Activated naive CD8-positive, alpha-beta T cell treated with anti-CD3 and anti-CD28 coated beads, Interleukin-2, amount 50 U/mL, for 24 hours (primary cell): ENCODE data around the gene DENND5A.

Experiments
- ATAC-seq: fragments of 150-1000 bp; cut with Tn5 transposase; one replicate; pipeline ENCODE4 v1.10.0; 2021
- DNase-seq: peaks from one replicate; pipeline ENCODE4 v3.0.0; 2021
- H3K27ac Mint-ChIP-seq: one replicate; pipeline ENCODE4 v1.8.0; 2021; ENCODE audit warnings: mild to moderate bottlenecking, mixed read lengths
- H3K27me3 Mint-ChIP-seq: one replicate; pipeline ENCODE4 v1.8.0; 2021; ENCODE audit warnings: mixed read lengths
- H3K36me3 Mint-ChIP-seq: one replicate; pipeline ENCODE4 v1.8.0; 2021; ENCODE audit warnings: low read depth, mixed read lengths
- H3K4me1 Mint-ChIP-seq: one replicate; pipeline ENCODE4 v1.8.0; 2021; ENCODE audit warnings: mixed read lengths
- H3K4me3 Mint-ChIP-seq: one replicate; pipeline ENCODE4 v1.8.0; 2021; ENCODE audit warnings: mild to moderate bottlenecking, moderate library complexity, mixed read lengths
- H3K9me3 Mint-ChIP-seq: one replicate; pipeline ENCODE4 v1.8.0; 2021; ENCODE audit warnings: mixed read lengths

DENND5A gene

GRCh38 chr11:9137293-9138132, 127.6 kb downstream of the DENND5A start:
- Mint-ChIP-seq H3K27ac (no peak overlapping the region), H3K27me3 (no peaks in the 10 kb centered on the region), H3K9me3 (no peaks in the 10 kb centered on the region), H3K4me1 (peaks cover 20% of the 10 kb centered on the region), H3K4me3 (no peak overlapping the region), H3K36me3 (peaks cover 17% of the 10 kb centered on the region)
- ATAC-seq, result peak; percentile 90
- peak; percentile 76 for DNase-seq

GRCh38 chr11:9136741-9137140, 128.4 kb downstream of the DENND5A start:
- ATAC-seq (no peak), DNase-seq (no peak)
- Mint-ChIP-seq H3K27ac (no peak overlapping the region), H3K9me3 (no peaks in the 10 kb centered on the region), H3K36me3 (peaks cover 14% of the 10 kb centered on the region), H3K4me3 (no peak overlapping the region), H3K27me3 (no peaks in the 10 kb centered on the region), H3K4me1 (peaks cover 20% of the 10 kb centered on the region)

- no peak overlapping the region for H3K4me3 Mint-ChIP-seq
- H3K9me3 Mint-ChIP-seq, result no peaks in the 10 kb centered on the region
- peaks cover 7% of the 10 kb centered on the region for H3K36me3 Mint-ChIP-seq
- peaks cover 10% of the 10 kb centered on the region for H3K4me1 Mint-ChIP-seq
- DNase-seq, result no peak
- no peak overlapping the region for H3K27ac Mint-ChIP-seq
- ATAC-seq, result no peak
- H3K27me3 Mint-ChIP-seq, result no peaks in the 10 kb centered on the region
Measured at GRCh38 chr11:9133956-9134355, 131.2 kb downstream of the DENND5A start.

- Mint-ChIP-seq H3K27ac (no peak overlapping the region), H3K27me3 (no peaks in the 10 kb centered on the region), H3K4me3 (no peak overlapping the region), H3K36me3 (peaks cover 3% of the 10 kb centered on the region), H3K4me1 (no peaks in the 10 kb centered on the region), H3K9me3 (no peaks in the 10 kb centered on the region)
- DNase-seq, result no peak
- ATAC-seq, result no peak
Measured at GRCh38 chr11:9132203-9132878, 132.8 kb downstream of the DENND5A start.

GRCh38 chr11:9130297-9130696, 134.9 kb downstream of the DENND5A start:
- no peak for DNase-seq

GRCh38 chr11:9126636-9127035, 138.5 kb downstream of the DENND5A start:
- no peaks in the 10 kb centered on the region for H3K36me3 Mint-ChIP-seq
- H3K27ac Mint-ChIP-seq, result no peak overlapping the region
- peaks cover 4% of the 10 kb centered on the region for H3K27me3 Mint-ChIP-seq
- no peaks in the 10 kb centered on the region for H3K9me3 Mint-ChIP-seq
- H3K4me3 Mint-ChIP-seq, result no peak overlapping the region
- no peaks in the 10 kb centered on the region for H3K4me1 Mint-ChIP-seq
- no peak for ATAC-seq
- DNase-seq, result no peak

More at GRCh38 chr11:9130297-9130696, 134.9 kb downstream of the DENND5A start:
- Mint-ChIP-seq H3K27me3 (no peaks in the 10 kb centered on the region), H3K9me3 (no peaks in the 10 kb centered on the region), H3K4me1 (no peaks in the 10 kb centered on the region), H3K36me3 (no peaks in the 10 kb centered on the region), H3K27ac (no peak overlapping the region), H3K4me3 (no peak overlapping the region)
- no peak for ATAC-seq

GRCh38 chr11:9125185-9125886, 139.8 kb downstream of the DENND5A start:
- H3K27me3 Mint-ChIP-seq, result peaks cover 4% of the 10 kb centered on the region
- H3K4me1 Mint-ChIP-seq, result no peaks in the 10 kb centered on the region
- H3K9me3 Mint-ChIP-seq, result no peaks in the 10 kb centered on the region
- no peak for DNase-seq
- no peak overlapping the region for H3K27ac Mint-ChIP-seq
- no peak for ATAC-seq
- H3K36me3 Mint-ChIP-seq, result no peaks in the 10 kb centered on the region
- no peak overlapping the region for H3K4me3 Mint-ChIP-seq

GRCh38 chr11:9123595-9124304, 141.4 kb downstream of the DENND5A start:
- H3K27me3 Mint-ChIP-seq, result peaks cover 4% of the 10 kb centered on the region
- H3K27ac Mint-ChIP-seq, result no peak overlapping the region
- DNase-seq (no peak), ATAC-seq (no peak)
- H3K36me3 Mint-ChIP-seq, result no peaks in the 10 kb centered on the region
- H3K9me3 Mint-ChIP-seq, result no peaks in the 10 kb centered on the region
- no peaks in the 10 kb centered on the region for H3K4me1 Mint-ChIP-seq
- no peak overlapping the region for H3K4me3 Mint-ChIP-seq

- Mint-ChIP-seq H3K9me3 (no peaks in the 10 kb centered on the region), H3K27ac (no peak overlapping the region)
Measured at GRCh38 chr11:9121469-9121796, 143.7 kb downstream of the DENND5A start.

GRCh38 chr11:9120664-9121468, 144.3 kb downstream of the DENND5A start:
- Mint-ChIP-seq H3K4me1 (peaks cover 5% of the 10 kb centered on the region), H3K36me3 (no peaks in the 10 kb centered on the region), H3K27me3 (peaks cover 4% of the 10 kb centered on the region), H3K9me3 (no peaks in the 10 kb centered on the region), H3K4me3 (no peak overlapping the region), H3K27ac (no peak overlapping the region)
- DNase-seq (no peak), ATAC-seq (no peak)

More at GRCh38 chr11:9121469-9121796, 143.7 kb downstream of the DENND5A start:
- Mint-ChIP-seq H3K27me3 (peaks cover 4% of the 10 kb centered on the region), H3K4me3 (no peak overlapping the region), H3K36me3 (no peaks in the 10 kb centered on the region), H3K4me1 (peaks cover 5% of the 10 kb centered on the region)
- no peak for ATAC-seq
- no peak for DNase-seq

- DNase-seq, result no peak
- peaks cover under 1% of the 10 kb centered on the region for H3K27me3 Mint-ChIP-seq
Measured at GRCh38 chr11:9118277-9118676, 146.9 kb downstream of the DENND5A start.

GRCh38 chr11:9112075-9112474, 153.1 kb downstream of the DENND5A start:
- H3K4me3 Mint-ChIP-seq, result no peak overlapping the region
- H3K27me3 Mint-ChIP-seq, result no peaks in the 10 kb centered on the region
- no peak for DNase-seq
- H3K36me3 Mint-ChIP-seq, result peaks cover 4% of the 10 kb centered on the region
- no peak for ATAC-seq
- no peak overlapping the region for H3K27ac Mint-ChIP-seq
- peaks cover 25% of the 10 kb centered on the region for H3K9me3 Mint-ChIP-seq
- no peaks in the 10 kb centered on the region for H3K4me1 Mint-ChIP-seq

More at GRCh38 chr11:9118277-9118676, 146.9 kb downstream of the DENND5A start:
- no peak for ATAC-seq
- H3K27ac Mint-ChIP-seq, result no peak overlapping the region
- no peak overlapping the region for H3K4me3 Mint-ChIP-seq
- H3K36me3 Mint-ChIP-seq, result no peaks in the 10 kb centered on the region
- peaks cover 5% of the 10 kb centered on the region for H3K4me1 Mint-ChIP-seq
- H3K9me3 Mint-ChIP-seq, result peaks cover 9% of the 10 kb centered on the region

- no peaks in the 10 kb centered on the region for H3K27me3 Mint-ChIP-seq
- H3K27ac Mint-ChIP-seq, result no peak overlapping the region
Measured at GRCh38 chr11:9109858-9110731, 155.1 kb downstream of the DENND5A start.

More at GRCh38 chr11:9109858-9110731, 155.1 kb downstream of the DENND5A start:
- no peak for DNase-seq
- no peak overlapping the region for H3K4me3 Mint-ChIP-seq
- no peak for ATAC-seq
- peaks cover 4% of the 10 kb centered on the region for H3K36me3 Mint-ChIP-seq
- H3K9me3 Mint-ChIP-seq, result peaks cover 25% of the 10 kb centered on the region
- H3K4me1 Mint-ChIP-seq, result no peaks in the 10 kb centered on the region
